ENCODE data around the gene DIS3L2.

GRCh38 chr2:232342635-232343565 is 381.4 kb downstream of the DIS3L2 start:
- TF ChIP-seq ELF4 (IDR thresholded peaks at IDR 0.05) (no peak), CTBP1 (IDR thresholded peaks at IDR 0.05; ENCODE audit: borderline replicate concordance) (no peak), BHLHE40 (IDR thresholded peaks at IDR 0.05; ENCODE audit: borderline replicate concordance) (no peak), LEF1 (IDR thresholded peaks at IDR 0.05; ENCODE audit: borderline replicate concordance) (no peak), SP1 (IDR thresholded peaks at IDR 0.05) (no peak), NFRKB (IDR thresholded peaks at IDR 0.05) (no peak), HDGF (IDR thresholded peaks at IDR 0.05; ENCODE audit: borderline replicate concordance) (no peak)

Measured in HEK293T (cell line).